Tibial artery (tissue), 4 donors: ENCODE measurements around the gene VAPB.

ENCODE experiments used
- DNase-seq, 2 donors: peaks; one replicate each; pipeline ENCODE4 v3.0.0-alpha.2; 2019
- H3K27ac ChIP-seq, 2 donors: fragments of 200-600 bp; sonication (generic) in 1 of 2; 1 replicate in 1 of 2; 2 replicates in 1 of 2; pipeline ENCODE4 v1.5.1; 2018 to 2019; ENCODE audit warnings: mild to moderate bottlenecking in 1 of 2
- H3K27me3 ChIP-seq, 2 donors: fragments of 200-600 bp; sonication (generic) in 1 of 2; one replicate each; pipeline versions ENCODE4 v1.5.1 to v1.6.0; 2016 to 2019
- H3K36me3 ChIP-seq, 3 donors: fragments of 200-600 bp; sonication (generic) in 2 of 3; one replicate each; pipeline ENCODE4 v1.5.1; 2016 to 2019; ENCODE audit warnings: mild to moderate bottlenecking in 2 of 3
- H3K4me1 ChIP-seq, 4 donors: fragments of 200-600 bp; sonication (generic) in 2 of 4; 1 replicate in 3 of 4; 2 replicates in 1 of 4; pipeline ENCODE4 v1.5.1; 2016 to 2019
- H3K4me3 ChIP-seq, 2 donors: fragments of 200-600 bp; sonication (generic) in 1 of 2; 1 replicate in 1 of 2; 2 replicates in 1 of 2; pipeline ENCODE4 v1.5.1; 2018 to 2019; ENCODE audit warnings: mild to moderate bottlenecking in 2 of 2
- H3K9me3 ChIP-seq, 3 donors: fragments of 200-600 bp; sonication (generic) in 1 of 3; one replicate each; pipeline ENCODE4 v1.5.1; 2016 to 2019
- CTCF ChIP-seq, 2 experiments: fragments of 200-600 bp in 1 of 2; fragments of 450-650 bp in 1 of 2; IDR thresholded peaks; one replicate each; pipeline ENCODE4 v1.5.1; 2017 to 2019; ENCODE audit warnings: antibody characterized with exemption in 2 of 2, mild to moderate bottlenecking in 1 of 2, moderate library complexity in 1 of 2
- intact Hi-C: fragments of 100-400 bp; cut with DNase I; formaldehyde crosslinking; loops from one replicate; pipeline ENCODE4 v1.15.0; 2023; ENCODE audit warnings: low total_unique reads

VAPB gene

GRCh38 chr20:58433029-58433647 is 44.1 kb downstream of the VAPB start:
- Histone ChIP-seq H3K9me3 (no peaks in the 10 kb centered on the region), H3K27ac (no peak overlapping the region), H3K4me1 (peaks cover 0 to 29% (median 3%) of the 10 kb centered on the region in 4 donors), H3K27me3 (no peaks in the 10 kb centered on the region), H3K36me3 (peaks cover under 1 to 8% (median 4%) of the 10 kb centered on the region in 3 donors), H3K4me3 (no peak overlapping the region)
- DNase-seq, result no peak
- TF ChIP-seq CTCF (IDR thresholded peaks at IDR 0.05), result no peak
- intact Hi-C loops, result no loop called here

- TF ChIP-seq CTCF (IDR thresholded peaks at IDR 0.05), result no peak
- Histone ChIP-seq H3K36me3 (peaks cover 4 to 12% (median 6%) of the 10 kb centered on the region in 3 donors), H3K9me3 (no peaks in the 10 kb centered on the region), H3K27me3 (no peaks in the 10 kb centered on the region), H3K4me1 (peaks cover 0 to 29% (median 3%) of the 10 kb centered on the region in 4 donors), H3K27ac (no peak overlapping the region), H3K4me3 (no peak overlapping the region)
- no peak for DNase-seq
- intact Hi-C loops, result no loop called here
These were observed 44.7 kb downstream of the VAPB start for GRCh38 chr20:58433759-58434158.

- no peak overlapping the region for H3K4me3 ChIP-seq
- no peaks in the 10 kb centered on the region for H3K9me3 ChIP-seq
- intact Hi-C loops, result no loop called here
- TF ChIP-seq CTCF (IDR thresholded peaks at IDR 0.05), result no peak
- no peaks in the 10 kb centered on the region for H3K27me3 ChIP-seq
- DNase-seq, result no peak
- H3K36me3 ChIP-seq, result peaks cover 4 to 15% (median 11%) of the 10 kb centered on the region in 3 donors
- H3K27ac ChIP-seq, result no peak overlapping the region
- H3K4me1 ChIP-seq, result peaks cover 0 to 29% (median 3%) of the 10 kb centered on the region in 4 donors
These were observed 45.3 kb downstream of the VAPB start for GRCh38 chr20:58434326-58434725.

- Histone ChIP-seq H3K27ac (no peak overlapping the region), H3K36me3 (peaks cover 4 to 19% (median 12%) of the 10 kb centered on the region in 3 donors), H3K9me3 (no peaks in the 10 kb centered on the region), H3K27me3 (no peaks in the 10 kb centered on the region), H3K4me3 (no peak overlapping the region), H3K4me1 (peaks cover 0 to 29% (median 3%) of the 10 kb centered on the region in 4 donors)
- no peak for TF ChIP-seq CTCF (IDR thresholded peaks at IDR 0.05)
- intact Hi-C loops, result no loop called here
- no peak for DNase-seq
These were observed 46.2 kb downstream of the VAPB start for GRCh38 chr20:58435237-58435636.

- intact Hi-C loops, result no loop called here
- H3K4me1 ChIP-seq, result peaks cover 0 to 11% (median under 1%) of the 10 kb centered on the region in 4 donors
- TF ChIP-seq CTCF (IDR thresholded peaks at IDR 0.05), result no peak
- no peak overlapping the region for H3K27ac ChIP-seq
- no peak overlapping the region for H3K4me3 ChIP-seq
- no peaks in the 10 kb centered on the region for H3K9me3 ChIP-seq
- no peak for DNase-seq
- peaks cover 4 to 32% (median 16%) of the 10 kb centered on the region in 3 donors for H3K36me3 ChIP-seq
- no peaks in the 10 kb centered on the region for H3K27me3 ChIP-seq
These were observed 48.0 kb downstream of the VAPB start for GRCh38 chr20:58436868-58437645.
